H1 (cell line): ENCODE results near the gene PRDM5.

Experiments used
- CTCF ChIP-seq, 3 experiments: IDR thresholded peaks; 1 replicate in 2 of 3; 2 replicates in 1 of 3; pipeline versions ENCODE4 v1.5.1 to v1.6.1; 2011; ENCODE audit warnings: low read length in 3 of 3, mild to moderate bottlenecking in 3 of 3, inconsistent platforms in 2 of 3, low read depth in 1 of 3, moderate library complexity in 1 of 3; ENCODE audit not compliant: insufficient read depth in 1 of 3; ENCODE audit errors: control extremely low read depth in 1 of 3
- EGR1 ChIP-seq: IDR thresholded peaks from 2 replicates; pipeline ENCODE4 v1.6.1; 2011; ENCODE audit warnings: low read depth, low read length, borderline replicate concordance
- POLR2A ChIP-seq, 2 experiments: IDR thresholded peaks; 1 replicate in 1 of 2; 2 replicates in 1 of 2; pipeline ENCODE4 v1.6.1; 2011; ENCODE audit warnings: low read depth in 2 of 2, low read length in 2 of 2, mild to moderate bottlenecking in 2 of 2; ENCODE audit errors: control extremely low read depth in 1 of 2
- SIX5 ChIP-seq: IDR thresholded peaks from 2 replicates; pipeline ENCODE4 v1.6.1; 2011; ENCODE audit warnings: mild to moderate bottlenecking, low read depth, low read length
- TAF1 ChIP-seq: IDR thresholded peaks from 2 replicates; pipeline ENCODE4 v1.6.1; 2011; ENCODE audit warnings: mild to moderate bottlenecking, low read depth, low read length

DNA sequence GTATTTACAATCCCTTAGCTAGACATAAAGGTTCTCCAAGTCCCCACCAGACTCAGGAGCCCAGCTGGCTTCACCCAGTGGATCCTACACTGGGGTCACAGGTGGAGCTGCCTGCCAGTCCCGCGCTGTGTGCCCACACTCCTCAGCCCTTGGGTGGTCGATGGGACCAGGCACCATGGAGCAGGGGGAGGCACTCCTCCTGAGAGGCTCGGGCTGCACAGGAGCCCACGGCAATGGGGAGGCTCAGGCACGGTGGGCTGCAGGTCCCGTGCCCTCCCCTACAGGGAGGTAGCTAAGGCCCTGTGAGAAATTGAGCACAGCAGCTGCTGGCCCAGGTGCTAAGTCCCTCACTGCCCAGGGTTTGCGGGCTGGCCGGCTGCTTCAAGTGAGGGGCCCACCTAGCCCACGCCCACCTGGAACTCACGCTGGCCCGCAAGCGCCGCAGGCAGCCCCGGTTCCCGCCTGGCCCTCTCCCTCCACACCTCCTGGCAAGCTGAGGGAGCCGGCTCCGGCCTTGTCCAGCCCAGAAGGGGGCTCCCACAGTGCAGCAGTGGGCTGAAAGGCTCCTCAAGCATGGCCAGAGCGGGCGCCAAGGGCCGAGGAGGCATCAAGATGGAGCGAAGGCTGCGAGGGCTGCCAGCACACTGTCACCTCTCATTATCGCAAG is 113.9 kb downstream of the PRDM5 start:
- TF ChIP-seq SIX5 (no peak), TAF1 (no peak), EGR1 (no peak), POLR2A (IDR thresholded peaks at IDR 0.05; ENCODE audit: control extremely low read depth in 1 of 2, low read depth in 2 of 2, low read length in 2 of 2) (no peak), CTCF (IDR thresholded peaks at IDR 0.05; ENCODE audit: control extremely low read depth in 1 of 3, insufficient read depth in 1 of 3, low read depth in 1 of 3, low read length in 3 of 3) (no peak)
